ENCODE data around the gene SUGCT. TPM values are rescaled to one million over a fixed set of nuclear protein-coding genes. Genes with fewer than 3 reads are reported as not detected.
A peak's percentile ranks its signal among the peaks of the same experiment; 100 is the strongest.
"Not testable (repeated sequence)": the region's sequence is repeated elsewhere in the genome, so short reads cannot be mapped to it uniquely, and the experiment has no call there.

The SUGCT gene
- total RNA-seq, 2 experiments from 2014 or later, result 1.2 to 1.9 TPM

DNA sequence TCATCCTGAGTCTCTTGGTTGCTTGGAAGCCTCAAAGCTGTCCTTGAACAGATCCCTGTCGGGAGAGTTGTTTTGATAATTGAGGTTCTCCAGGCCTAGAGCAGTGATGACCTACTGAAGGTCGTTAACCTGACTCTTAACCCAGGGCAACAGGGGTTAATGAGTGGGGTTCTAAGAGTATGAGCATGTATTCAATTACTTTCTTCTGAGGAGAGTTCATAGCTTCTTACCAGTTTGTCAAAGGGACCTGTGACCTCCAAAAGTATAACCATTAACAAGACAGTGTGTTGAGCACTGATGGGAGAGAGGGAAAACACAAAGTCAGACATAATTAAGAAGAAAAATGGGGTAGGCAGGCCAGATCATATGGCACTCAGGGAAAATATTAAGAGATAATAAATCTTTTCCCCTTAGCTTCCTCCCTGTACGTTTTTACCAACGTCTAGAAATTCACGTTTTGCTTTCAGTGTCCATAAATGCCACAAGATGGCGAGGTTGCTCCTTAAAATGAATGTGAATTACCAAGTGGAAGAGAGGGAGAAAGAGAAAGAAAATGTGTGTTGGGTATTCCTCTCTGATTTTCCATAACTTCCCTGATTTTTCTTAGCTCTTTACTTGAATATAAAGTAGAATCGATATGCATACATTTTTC, 97.6 kb downstream of the SUGCT start:
- no peak overlapping the region for H3K4me3 Mint-ChIP-seq
- DNase-seq (peak; percentile 11), ATAC-seq (no peak)
- H3K9me3 Mint-ChIP-seq (ENCODE audit: low read depth), result no peaks in the 10 kb centered on the region
- no peaks in the 10 kb centered on the region for H3K36me3 Mint-ChIP-seq (ENCODE audit: low read depth)
- no peaks in the 10 kb centered on the region for H3K27me3 Mint-ChIP-seq
- H3K27ac Mint-ChIP-seq, result no peak overlapping the region
- intact Hi-C loops (cut with DNase I, micrococcal nuclease), result loop anchor here (1.0 to 10.0 kb wide), 4 partner anchors 370 to 1472 kb away; partner anchors contain the start of gene INHBA (in 1 of the 2)
- CTCF ChIA-PET, result interaction anchor here (0.6 to 1.6 kb wide), 10 partner anchors 10 to 1500 kb away, joined by 3 to 6 read pairs (median 3); no protein-coding TSS in a partner anchor
- POLR2A ChIA-PET, result no interaction called here
- peaks cover 5% of the 10 kb centered on the region for H3K4me1 Mint-ChIP-seq

DNA sequence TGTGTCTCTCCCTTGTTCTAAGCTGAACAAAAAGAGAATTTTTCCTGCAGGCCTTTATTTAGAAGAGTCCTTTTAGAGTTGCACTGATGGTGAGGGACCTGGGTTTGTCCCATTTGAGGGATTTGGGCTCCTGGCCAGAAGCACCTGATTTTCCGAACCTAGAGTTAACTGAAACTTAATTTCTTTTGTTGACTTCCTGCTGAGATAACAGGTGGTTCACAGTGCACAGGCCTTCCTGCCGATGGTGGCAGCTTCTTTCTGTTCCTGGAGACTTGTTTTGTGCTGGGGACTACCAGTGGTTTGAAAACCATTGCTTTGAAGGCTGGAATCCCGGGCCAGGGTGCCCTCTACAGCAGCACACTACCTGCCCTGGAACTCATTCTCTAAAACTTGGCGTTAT, 99.2 kb downstream of the SUGCT start:
- Mint-ChIP-seq H3K4me3 (no peak overlapping the region), H3K27me3 (no peaks in the 10 kb centered on the region), H3K4me1 (peaks cover 5% of the 10 kb centered on the region), H3K36me3 (ENCODE audit: low read depth) (no peaks in the 10 kb centered on the region), H3K27ac (no peak overlapping the region), H3K9me3 (ENCODE audit: low read depth) (no peaks in the 10 kb centered on the region)
- ATAC-seq (no peak), DNase-seq (peak; percentile 6)
- POLR2A ChIA-PET, result no interaction called here
- CTCF ChIA-PET, result interaction anchor here (1.0 kb wide), 1 partner anchor 240 kb away, joined by 6 read pairs; no protein-coding TSS in a partner anchor
- intact Hi-C loops (cut with DNase I, micrococcal nuclease), result loop anchor here (5.0 to 10.0 kb wide), 3 partner anchors 368 to 1471 kb away; partner anchors contain the start of gene INHBA (in 1 of the 2)

DNA sequence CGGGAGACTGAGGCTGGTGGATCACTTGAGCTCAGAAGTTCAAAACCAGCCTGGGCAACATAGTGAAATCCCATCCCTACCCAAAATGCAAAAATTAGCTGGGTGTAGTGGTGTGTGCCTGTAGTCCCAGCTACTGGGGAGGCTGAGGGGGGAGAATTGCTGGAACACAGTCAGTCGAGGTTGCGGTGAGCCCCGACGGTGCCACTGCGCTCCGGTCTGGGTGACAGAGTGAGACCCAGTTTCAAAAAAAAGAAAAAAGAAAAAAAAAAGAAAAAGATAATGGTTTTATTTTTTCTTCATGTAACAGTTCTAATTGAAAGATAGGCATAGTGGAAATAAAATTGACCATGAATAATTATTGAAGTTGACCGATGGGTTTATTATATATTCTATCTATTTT, 99.9 kb downstream of the SUGCT start:
- Mint-ChIP-seq H3K4me3 (no peak overlapping the region), H3K27me3 (no peaks in the 10 kb centered on the region), H3K36me3 (ENCODE audit: low read depth) (no peaks in the 10 kb centered on the region), H3K4me1 (peaks cover 5% of the 10 kb centered on the region), H3K27ac (no peak overlapping the region), H3K9me3 (ENCODE audit: low read depth) (no peaks in the 10 kb centered on the region)
- ChIA-PET POLR2A (no interaction called here), CTCF (interaction anchor here (1.0 kb wide), 1 partner anchor 239 kb away, joined by 6 read pairs; no protein-coding TSS in a partner anchor)
- intact Hi-C loops (cut with DNase I, micrococcal nuclease), result loop anchor here (5.0 to 10.0 kb wide), 3 partner anchors 368 to 1470 kb away; partner anchors contain the start of gene INHBA (in 1 of the 2)
- DNase-seq, result no peak
- ATAC-seq, result no peak

GRCh38 chr7:40237731-40238130, 102.9 kb downstream of the SUGCT start:
- H3K4me1 Mint-ChIP-seq, result peaks cover 5% of the 10 kb centered on the region
- ATAC-seq (no peak), DNase-seq (no peak)
- H3K4me3 Mint-ChIP-seq, result no peak overlapping the region
- H3K27me3 Mint-ChIP-seq, result no peaks in the 10 kb centered on the region
- ChIA-PET CTCF (interaction anchor here (0.6 kb wide), 1 partner anchor 11 kb away, joined by 7 read pairs; no protein-coding TSS in a partner anchor), POLR2A (no interaction called here)
- H3K36me3 Mint-ChIP-seq (ENCODE audit: low read depth), result no peaks in the 10 kb centered on the region
- H3K9me3 Mint-ChIP-seq (ENCODE audit: low read depth), result no peaks in the 10 kb centered on the region
- intact Hi-C loops (cut with DNase I, micrococcal nuclease), result loop anchor here in 1 of 2 experiments (10.0 kb wide), 1 partner anchor 1467 kb away; the partner anchor contains the start of gene INHBA
- no peak overlapping the region for H3K27ac Mint-ChIP-seq

GRCh38 chr7:40239755-40240303, 105.0 kb downstream of the SUGCT start:
- ATAC-seq (no peak), DNase-seq (no peak)
- ChIA-PET POLR2A (no interaction called here), CTCF (interaction anchor here (1.3 kb wide), 1 partner anchor 10 kb away, joined by 4 read pairs; no protein-coding TSS in a partner anchor)
- Mint-ChIP-seq H3K9me3 (ENCODE audit: low read depth) (no peaks in the 10 kb centered on the region), H3K27ac (no peak overlapping the region), H3K4me3 (no peak overlapping the region), H3K36me3 (ENCODE audit: low read depth) (no peaks in the 10 kb centered on the region), H3K27me3 (no peaks in the 10 kb centered on the region), H3K4me1 (no peaks in the 10 kb centered on the region)
- intact Hi-C loops (cut with DNase I, micrococcal nuclease), result loop anchor here in 1 of 2 experiments (10.0 kb wide), 1 partner anchor 1465 kb away; the partner anchor contains the start of gene INHBA

- intact Hi-C loops (cut with DNase I, micrococcal nuclease), result no loop called here
- Mint-ChIP-seq H3K27ac (no peak overlapping the region), H3K9me3 (ENCODE audit: low read depth) (no peaks in the 10 kb centered on the region), H3K36me3 (ENCODE audit: low read depth) (no peaks in the 10 kb centered on the region), H3K27me3 (no peaks in the 10 kb centered on the region), H3K4me3 (no peak overlapping the region), H3K4me1 (no peaks in the 10 kb centered on the region)
- no peak for DNase-seq
- ATAC-seq, result no peak
- ChIA-PET POLR2A (no interaction called here), CTCF (no interaction called here)
Measured at GRCh38 chr7:40243076-40243475, 108.3 kb downstream of the SUGCT start.

GRCh38 chr7:40244226-40244625, 109.4 kb downstream of the SUGCT start:
- no peaks in the 10 kb centered on the region for H3K36me3 Mint-ChIP-seq (ENCODE audit: low read depth)
- no peak for DNase-seq
- intact Hi-C loops (cut with DNase I, micrococcal nuclease), result no loop called here
- no peaks in the 10 kb centered on the region for H3K27me3 Mint-ChIP-seq
- POLR2A ChIA-PET, result no interaction called here
- H3K4me1 Mint-ChIP-seq, result no peaks in the 10 kb centered on the region
- H3K4me3 Mint-ChIP-seq, result no peak overlapping the region
- ATAC-seq, result no peak
- CTCF ChIA-PET, result no interaction called here
- H3K9me3 Mint-ChIP-seq (ENCODE audit: low read depth), result no peaks in the 10 kb centered on the region
- no peak overlapping the region for H3K27ac Mint-ChIP-seq

DNA sequence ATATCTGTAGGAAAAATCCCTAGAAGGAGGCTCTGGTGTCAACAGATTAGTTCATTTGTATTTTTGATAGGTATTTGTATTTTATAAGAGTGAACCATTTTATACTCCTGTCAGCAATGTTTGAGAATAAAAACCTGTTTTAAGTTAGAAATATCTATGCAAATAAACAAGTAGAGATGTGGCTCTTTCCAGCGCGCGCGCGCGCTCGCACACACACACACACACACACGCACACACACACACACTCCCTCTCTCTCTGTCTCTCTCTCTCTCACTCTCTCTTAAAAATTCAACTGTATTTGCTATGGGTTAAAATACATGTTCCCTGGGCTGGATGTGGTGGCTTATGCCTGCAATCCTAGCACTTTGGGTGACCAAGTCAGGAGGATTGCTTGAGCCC, 113.9 kb downstream of the SUGCT start:
- Mint-ChIP-seq H3K4me1 (no peaks in the 10 kb centered on the region), H3K27me3 (no peaks in the 10 kb centered on the region), H3K27ac (no peak overlapping the region), H3K4me3 (no peak overlapping the region), H3K36me3 (ENCODE audit: low read depth) (no peaks in the 10 kb centered on the region), H3K9me3 (ENCODE audit: low read depth) (no peaks in the 10 kb centered on the region)
- ATAC-seq (no peak), DNase-seq (no peak)
- intact Hi-C loops (cut with DNase I, micrococcal nuclease), result no loop called here
- ChIA-PET POLR2A (no interaction called here), CTCF (no interaction called here)

DNA sequence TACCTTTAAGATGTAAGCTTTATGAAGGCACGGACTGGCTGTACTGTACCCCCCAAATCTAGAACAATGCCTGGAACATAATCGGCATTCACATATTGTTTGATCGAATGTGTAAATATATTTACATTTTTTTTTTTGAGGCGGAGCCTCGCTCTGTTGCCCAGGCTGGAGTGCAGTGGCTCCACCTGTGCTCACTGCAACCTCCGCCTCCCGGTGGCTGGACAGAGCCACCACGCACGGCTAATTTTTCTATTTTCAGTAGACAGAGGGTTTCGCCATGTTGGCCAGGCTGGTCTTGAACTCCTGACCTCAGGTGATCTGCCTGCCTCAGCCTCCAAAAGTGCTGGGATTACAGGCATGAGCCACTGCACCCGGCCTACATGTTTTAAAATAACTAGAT, 118.6 kb downstream of the SUGCT start:
- POLR2A ChIA-PET; DNase-seq; H3K27me3 Mint-ChIP-seq; intact Hi-C loops (cut with DNase I, micrococcal nuclease); H3K27ac Mint-ChIP-seq; ATAC-seq; H3K4me1 Mint-ChIP-seq; H3K4me3 Mint-ChIP-seq; H3K9me3 Mint-ChIP-seq (ENCODE audit: low read depth); H3K36me3 Mint-ChIP-seq (ENCODE audit: low read depth): not testable (repeated sequence)
- CTCF ChIA-PET, result interaction anchor here (0.6 to 0.7 kb wide), 3 partner anchors 12 to 1477 kb away, joined by 3 to 5 read pairs (median 4); no protein-coding TSS in a partner anchor

- Mint-ChIP-seq H3K36me3 (ENCODE audit: low read depth) (no peaks in the 10 kb centered on the region), H3K27ac (no peak overlapping the region), H3K9me3 (ENCODE audit: low read depth) (no peaks in the 10 kb centered on the region), H3K4me1 (peaks cover 10% of the 10 kb centered on the region), H3K4me3 (no peak overlapping the region), H3K27me3 (no peaks in the 10 kb centered on the region)
- ChIA-PET CTCF (no interaction called here), POLR2A (no interaction called here)
- intact Hi-C loops (cut with DNase I, micrococcal nuclease), result no loop called here
- DNase-seq, result no peak
- ATAC-seq, result no peak
Measured at GRCh38 chr7:40263752-40264390, 129.1 kb downstream of the SUGCT start.

- DNase-seq (no peak), ATAC-seq (no peak)
- H3K27ac Mint-ChIP-seq, result no peak overlapping the region
- no peaks in the 10 kb centered on the region for H3K9me3 Mint-ChIP-seq (ENCODE audit: low read depth)
- POLR2A ChIA-PET, result interaction anchor here (0.7 kb wide), 1 partner anchor 854 kb away, joined by 4 read pairs; no protein-coding TSS in a partner anchor
- intact Hi-C loops (cut with DNase I, micrococcal nuclease), result no loop called here
- CTCF ChIA-PET, result no interaction called here
- no peaks in the 10 kb centered on the region for H3K36me3 Mint-ChIP-seq (ENCODE audit: low read depth)
- no peak overlapping the region for H3K4me3 Mint-ChIP-seq
- peaks cover 10% of the 10 kb centered on the region for H3K4me1 Mint-ChIP-seq
- no peaks in the 10 kb centered on the region for H3K27me3 Mint-ChIP-seq
Measured at GRCh38 chr7:40267583-40267982, 132.8 kb downstream of the SUGCT start.
